DND-41 (cell line): ENCODE results near the gene CHSY1.

ENCODE experiments used
- ATAC-seq: fragments of 200-7000 bp; cut with Tn5 transposase; 3 replicates; pipeline ENCODE4 v1.9.1; 2021; ENCODE audit warnings: low read depth; ENCODE audit not compliant: insufficient read depth
- DNase-seq: peaks from one replicate; pipeline ENCODE4 v3.0.0-alpha.2; 2020
- H2AFZ ChIP-seq: 2 replicates; pipeline ENCODE4 v1.6.0; 2012; ENCODE audit warnings: low read depth, low read length
- H3K27ac ChIP-seq: 2 replicates; pipeline ENCODE4 v1.5.1; 2012; ENCODE audit warnings: low read length, inconsistent platforms
- H3K27me3 ChIP-seq: fragments of 200-600 bp; sonication (generic); 2 replicates; pipeline ENCODE4 v1.6.0; 2012; ENCODE audit warnings: low read length, mild to moderate bottlenecking, inconsistent platforms; ENCODE audit not compliant: insufficient read depth, poor library complexity
- H3K36me3 ChIP-seq: 2 replicates; pipeline ENCODE4 v1.5.1; 2012; ENCODE audit warnings: low read length, inconsistent platforms; ENCODE audit not compliant: insufficient read depth
- H3K4me1 ChIP-seq: 2 replicates; pipeline ENCODE4 v1.5.1; 2012; ENCODE audit warnings: mild to moderate bottlenecking, low read length; ENCODE audit not compliant: insufficient read depth
- H3K4me2 ChIP-seq: 2 replicates; pipeline ENCODE4 v1.6.0; 2012; ENCODE audit warnings: mild to moderate bottlenecking, moderate library complexity, low read length, inconsistent platforms; ENCODE audit not compliant: insufficient read depth
- H3K4me3 ChIP-seq, 2 experiments: fragments of 200-600 bp in 1 of 2; shearing (Covaris generic) in 1 of 2; 2 replicates each; pipeline ENCODE4 v1.5.1; 2012 to 2016; ENCODE audit warnings: inconsistent platforms in 2 of 2, low read length in 2 of 2, mild to moderate bottlenecking in 2 of 2, low read depth in 1 of 2, moderate library complexity in 1 of 2
- H3K79me2 ChIP-seq: 2 replicates; pipeline ENCODE4 v1.6.0; 2012; ENCODE audit warnings: low read length, inconsistent platforms; ENCODE audit not compliant: insufficient read depth
- H3K9ac ChIP-seq: 2 replicates; pipeline ENCODE4 v1.6.0; 2012; ENCODE audit warnings: low read depth, mild to moderate bottlenecking, inconsistent platforms, low read length, moderate library complexity
- H3K9me3 ChIP-seq: 2 replicates; pipeline ENCODE4 v1.5.1; 2012; ENCODE audit warnings: low read length, moderate library complexity, mild to moderate bottlenecking, inconsistent platforms; ENCODE audit not compliant: insufficient read depth, severe bottlenecking
- H4K20me1 ChIP-seq: 2 replicates; pipeline ENCODE4 v1.6.0; 2012; ENCODE audit warnings: low read length; ENCODE audit not compliant: insufficient read depth
- CTCF ChIP-seq: IDR thresholded peaks from 2 replicates; pipeline ENCODE4 v1.5.1; 2012; ENCODE audit warnings: borderline replicate concordance, low read length, moderate library complexity, mild to moderate bottlenecking; ENCODE audit not compliant: poor library complexity, severe bottlenecking; ENCODE audit errors: extremely low read depth
- EZH2 ChIP-seq: IDR thresholded peaks from 3 replicates; pipeline ENCODE4 v1.6.1; 2012; ENCODE audit warnings: borderline replicate concordance, low read depth, mild to moderate bottlenecking, moderate library complexity, low read length, inconsistent platforms; ENCODE audit not compliant: severe bottlenecking

Gene CHSY1

GRCh38 chr15:101276501-101277037 lies 24.7 kb upstream of the CHSY1 start:
- ATAC-seq = peak; percentile 65
- TF ChIP-seq EZH2 (no peak), CTCF (peak; percentile 31)
- peaks cover 18% of the 10 kb centered on the region for H3K79me2 ChIP-seq
- peak overlapping the region; percentile 72 to 97 for H3K4me3 ChIP-seq
- H3K9me3 ChIP-seq = no peaks in the 10 kb centered on the region
- peaks cover 51% of the 10 kb centered on the region for H3K36me3 ChIP-seq
- peaks cover 5% of the 10 kb centered on the region; the same call in 1 of the 2 replicates for H4K20me1 ChIP-seq
- peak overlapping the region; percentile 82 for H2AFZ ChIP-seq
- no peaks in the 10 kb centered on the region for H3K27me3 ChIP-seq
- H3K4me1 ChIP-seq = peaks cover 23% of the 10 kb centered on the region
- peak; percentile 57 for DNase-seq
- H3K4me2 ChIP-seq = peak overlapping the region; percentile 86
- H3K9ac ChIP-seq = peak overlapping the region; percentile 76
- H3K27ac ChIP-seq = peak overlapping the region; percentile 69

DNA sequence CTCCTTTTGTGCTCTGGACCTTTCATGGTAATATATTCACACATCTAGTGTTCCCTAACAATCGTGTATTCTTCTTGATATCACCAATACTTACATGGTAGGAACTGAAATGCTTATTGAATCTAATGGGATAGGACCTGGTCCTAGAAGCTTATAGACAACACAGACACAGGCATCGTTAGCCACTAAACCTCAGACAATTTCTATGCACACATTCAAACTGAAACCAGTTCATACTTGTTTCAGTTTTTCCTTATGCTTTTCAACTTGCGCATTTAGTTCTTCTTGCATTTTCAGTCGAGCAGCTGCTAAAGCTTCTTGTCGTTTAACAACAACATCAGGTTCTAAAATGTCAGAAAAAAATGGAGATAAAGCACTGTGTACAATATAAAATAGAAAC lies 23.2 kb upstream of the CHSY1 start:
- Histone ChIP-seq H3K27me3 (no peaks in the 10 kb centered on the region), H3K79me2 (peaks cover 18% of the 10 kb centered on the region), H3K36me3 (peaks cover 51% of the 10 kb centered on the region), H3K4me1 (peaks cover 23% of the 10 kb centered on the region), H4K20me1 (peaks cover 5% of the 10 kb centered on the region; the same call in 1 of the 2 replicates), H3K9me3 (no peaks in the 10 kb centered on the region), H3K9ac (no peak overlapping the region), H2AFZ (no peak overlapping the region), H3K27ac (no peak overlapping the region), H3K4me3 (no peak overlapping the region), H3K4me2 (no peak overlapping the region)
- no peak for ATAC-seq
- no peak for DNase-seq
- TF ChIP-seq CTCF (no peak), EZH2 (no peak)

GRCh38 chr15:101273534-101273933 lies 21.7 kb upstream of the CHSY1 start:
- DNase-seq = no peak
- peaks cover 18% of the 10 kb centered on the region for H3K79me2 ChIP-seq
- peaks cover 5% of the 10 kb centered on the region; the same call in 1 of the 2 replicates for H4K20me1 ChIP-seq
- no peak overlapping the region for H3K4me2 ChIP-seq
- H3K27ac ChIP-seq = no peak overlapping the region
- H3K4me1 ChIP-seq = peaks cover 23% of the 10 kb centered on the region
- H3K9ac ChIP-seq = no peak overlapping the region
- no peak for TF ChIP-seq EZH2
- TF ChIP-seq CTCF = no peak
- H3K4me3 ChIP-seq = no peak overlapping the region
- no peaks in the 10 kb centered on the region for H3K9me3 ChIP-seq
- H2AFZ ChIP-seq = no peak overlapping the region
- ATAC-seq = no peak
- peaks cover 54% of the 10 kb centered on the region for H3K36me3 ChIP-seq
- H3K27me3 ChIP-seq = no peaks in the 10 kb centered on the region
